Nephron (organoid): ENCODE results near the gene VPS35L.
A peak's percentile ranks its signal among the peaks of the same experiment; 100 is the strongest.

Source experiments
- H3K27ac Mint-ChIP-seq, 3 experiments: 2 replicates each; pipeline ENCODE4 v1.8.0; 2020; ENCODE audit warnings: mixed read lengths in 3 of 3, mild to moderate bottlenecking in 2 of 3, moderate library complexity in 1 of 3
- H3K27me3 Mint-ChIP-seq: 2 replicates; pipeline ENCODE4 v1.8.0; 2021; ENCODE audit warnings: low read depth, mild to moderate bottlenecking, moderate library complexity, mixed read lengths
- H3K36me3 Mint-ChIP-seq: 2 replicates; pipeline ENCODE4 v1.8.0; 2020; ENCODE audit warnings: low read depth, mixed read lengths
- H3K4me1 Mint-ChIP-seq: 2 replicates; pipeline ENCODE4 v1.8.0; 2020; ENCODE audit warnings: mixed read lengths
- H3K4me3 Mint-ChIP-seq, 3 experiments: 2 replicates each; pipeline ENCODE4 v1.8.0; 2020; ENCODE audit warnings: mild to moderate bottlenecking in 3 of 3, mixed read lengths in 3 of 3, moderate library complexity in 2 of 3
- H3K9me3 Mint-ChIP-seq: 2 replicates; pipeline ENCODE4 v1.8.0; 2020; ENCODE audit warnings: mixed read lengths
- TF ChIP-seq, protein P1 (sequence below), 3 experiments: fragments of 200-600 bp; sonication (generic); IDR thresholded peaks; one replicate each; pipeline ENCODE4 v1.5.0; 2021; ENCODE audit warnings: antibody characterized with exemption in 3 of 3; ENCODE audit not compliant: unreplicated experiment in 3 of 3

Gene VPS35L

DNA sequence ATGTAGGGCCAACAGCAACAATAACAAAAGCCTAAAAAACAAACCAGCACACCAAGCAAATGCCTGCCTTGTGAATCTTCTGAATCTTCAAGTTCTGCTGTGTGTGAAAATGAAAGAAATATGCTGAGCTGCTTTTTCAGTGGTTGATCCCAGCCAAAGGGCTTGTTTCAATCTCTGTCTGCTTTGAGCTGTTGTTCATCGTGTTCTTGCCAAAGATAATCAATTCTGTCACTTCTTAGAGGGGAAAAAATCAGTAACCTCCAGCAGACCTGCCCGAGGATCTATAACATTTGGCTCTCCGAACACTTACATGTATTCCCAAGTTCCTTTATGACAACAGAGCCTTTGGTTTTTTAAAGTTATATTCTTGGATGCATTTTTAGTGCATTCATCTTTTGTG lies 65.9 kb downstream of the VPS35L start:
- no peak overlapping the region for H3K4me3 Mint-ChIP-seq
- H3K36me3 Mint-ChIP-seq = peaks cover 47% of the 10 kb centered on the region
- H3K9me3 Mint-ChIP-seq = no peaks in the 10 kb centered on the region
- H3K27me3 Mint-ChIP-seq = no peaks in the 10 kb centered on the region
- H3K4me1 Mint-ChIP-seq = no peaks in the 10 kb centered on the region
- TF ChIP-seq, protein P1, sequence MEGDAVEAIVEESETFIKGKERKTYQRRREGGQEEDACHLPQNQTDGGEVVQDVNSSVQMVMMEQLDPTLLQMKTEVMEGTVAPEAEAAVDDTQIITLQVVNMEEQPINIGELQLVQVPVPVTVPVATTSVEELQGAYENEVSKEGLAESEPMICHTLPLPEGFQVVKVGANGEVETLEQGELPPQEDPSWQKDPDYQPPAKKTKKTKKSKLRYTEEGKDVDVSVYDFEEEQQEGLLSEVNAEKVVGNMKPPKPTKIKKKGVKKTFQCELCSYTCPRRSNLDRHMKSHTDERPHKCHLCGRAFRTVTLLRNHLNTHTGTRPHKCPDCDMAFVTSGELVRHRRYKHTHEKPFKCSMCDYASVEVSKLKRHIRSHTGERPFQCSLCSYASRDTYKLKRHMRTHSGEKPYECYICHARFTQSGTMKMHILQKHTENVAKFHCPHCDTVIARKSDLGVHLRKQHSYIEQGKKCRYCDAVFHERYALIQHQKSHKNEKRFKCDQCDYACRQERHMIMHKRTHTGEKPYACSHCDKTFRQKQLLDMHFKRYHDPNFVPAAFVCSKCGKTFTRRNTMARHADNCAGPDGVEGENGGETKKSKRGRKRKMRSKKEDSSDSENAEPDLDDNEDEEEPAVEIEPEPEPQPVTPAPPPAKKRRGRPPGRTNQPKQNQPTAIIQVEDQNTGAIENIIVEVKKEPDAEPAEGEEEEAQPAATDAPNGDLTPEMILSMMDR (IDR thresholded peaks at IDR 0.05; ENCODE audit: unreplicated experiment in 3 of 3) = no peak
- H3K27ac Mint-ChIP-seq = peak overlapping the region in 2 of 3 experiments; percentile 28 to 43

DNA sequence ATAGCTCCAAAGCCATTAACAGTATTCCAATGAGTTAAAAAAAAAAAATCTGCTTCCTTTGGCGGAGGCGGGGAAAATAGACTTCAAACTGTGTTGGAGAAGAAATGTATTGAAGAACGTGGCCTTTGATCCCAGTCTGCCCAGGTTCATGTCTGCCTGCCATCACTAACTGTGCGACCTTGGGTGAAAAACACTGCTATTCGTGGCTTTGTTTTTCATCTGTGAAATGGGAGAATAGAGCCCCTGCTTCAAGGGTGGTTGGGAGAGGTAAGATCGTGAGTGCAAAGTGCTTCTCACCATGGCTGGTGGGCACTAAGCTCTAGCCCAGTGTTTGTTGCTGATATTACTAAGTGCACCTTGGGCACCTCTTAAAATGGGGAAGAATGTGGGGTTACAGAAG lies 69.5 kb downstream of the VPS35L start:
- H3K9me3 Mint-ChIP-seq = no peaks in the 10 kb centered on the region
- H3K4me1 Mint-ChIP-seq = no peaks in the 10 kb centered on the region
- peaks cover 57% of the 10 kb centered on the region for H3K36me3 Mint-ChIP-seq
- no peak overlapping the region for H3K27ac Mint-ChIP-seq
- H3K27me3 Mint-ChIP-seq = no peaks in the 10 kb centered on the region
- TF ChIP-seq, protein P1 (IDR thresholded peaks at IDR 0.05; ENCODE audit: unreplicated experiment in 3 of 3) = no peak
- no peak overlapping the region for H3K4me3 Mint-ChIP-seq

DNA sequence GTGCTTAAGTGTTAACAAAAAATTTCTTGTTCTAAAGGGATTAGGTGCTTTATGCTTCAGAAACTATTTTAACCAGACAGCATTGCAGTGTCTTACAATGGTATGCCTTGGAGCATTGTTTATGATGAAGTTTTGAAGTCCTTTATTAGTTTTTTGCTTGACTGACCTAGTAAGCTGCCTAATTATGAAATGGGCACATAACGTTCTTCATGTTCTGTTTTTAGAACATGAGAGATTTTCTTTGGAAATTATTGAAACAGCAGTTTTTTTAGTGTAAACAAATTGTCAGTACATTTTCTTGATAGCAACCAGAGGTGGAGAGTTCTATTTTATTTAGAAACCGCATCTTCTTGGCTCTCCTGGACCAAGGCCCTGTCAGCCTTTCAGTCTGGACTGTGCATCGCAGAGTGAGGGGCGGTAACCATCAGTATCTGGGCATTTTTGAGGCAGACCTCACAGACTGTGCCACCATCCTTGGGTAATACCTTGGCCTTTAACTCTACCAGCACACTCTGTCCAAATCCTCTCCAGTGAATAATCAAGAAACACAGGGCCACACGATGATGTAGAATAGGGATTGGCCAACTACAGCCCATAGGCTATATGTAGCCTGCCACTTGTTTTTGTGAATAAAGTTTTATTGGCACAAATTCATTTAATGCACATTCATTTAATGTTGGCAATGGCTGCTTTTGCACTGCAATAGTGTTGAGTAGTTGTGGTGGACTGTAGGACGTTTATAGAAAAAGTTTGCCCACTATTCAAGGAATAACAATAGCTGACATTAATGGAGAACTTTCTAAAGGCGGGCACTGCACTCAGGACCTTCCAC lies 81.1 kb downstream of the VPS35L start:
- H3K27ac Mint-ChIP-seq = no peak overlapping the region

DNA sequence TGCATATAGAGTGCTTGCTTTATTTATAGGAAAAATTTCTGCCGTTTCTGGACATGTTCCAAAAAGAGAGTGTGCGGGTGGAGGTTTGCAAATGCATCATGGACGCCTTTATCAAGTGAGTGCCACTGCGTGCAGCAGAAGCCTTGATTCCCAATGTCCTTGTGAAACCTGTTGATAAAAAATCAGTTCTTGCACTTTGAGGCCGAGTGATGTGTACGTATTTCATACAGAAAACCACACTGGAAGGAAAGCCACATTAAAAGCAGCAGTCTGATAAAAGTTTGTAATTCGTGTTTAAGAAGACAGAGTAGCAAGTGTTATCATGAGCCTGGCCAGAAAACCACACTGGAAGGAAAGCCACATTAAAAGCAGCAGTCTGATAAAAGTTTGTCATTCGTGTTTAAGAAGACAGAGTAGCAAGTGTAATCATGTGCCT lies 84.5 kb downstream of the VPS35L start:
- H3K36me3 Mint-ChIP-seq = peaks cover 51% of the 10 kb centered on the region
- no peak overlapping the region for H3K4me3 Mint-ChIP-seq
- H3K27ac Mint-ChIP-seq = no peak overlapping the region
- no peaks in the 10 kb centered on the region for H3K9me3 Mint-ChIP-seq
- H3K27me3 Mint-ChIP-seq = no peaks in the 10 kb centered on the region
- H3K4me1 Mint-ChIP-seq = peaks cover 4% of the 10 kb centered on the region
- TF ChIP-seq, protein P1 (IDR thresholded peaks at IDR 0.05; ENCODE audit: unreplicated experiment in 3 of 3) = no peak

More for the DNA sequence above, 81.1 kb downstream of the VPS35L start:
- H3K9me3 Mint-ChIP-seq = no peaks in the 10 kb centered on the region
- H3K27me3 Mint-ChIP-seq = no peaks in the 10 kb centered on the region
- no peak overlapping the region for H3K4me3 Mint-ChIP-seq
- no peaks in the 10 kb centered on the region for H3K4me1 Mint-ChIP-seq
- H3K36me3 Mint-ChIP-seq = peaks cover 53% of the 10 kb centered on the region
- TF ChIP-seq, protein P1 (IDR thresholded peaks at IDR 0.05; ENCODE audit: unreplicated experiment in 3 of 3) = no peak

DNA sequence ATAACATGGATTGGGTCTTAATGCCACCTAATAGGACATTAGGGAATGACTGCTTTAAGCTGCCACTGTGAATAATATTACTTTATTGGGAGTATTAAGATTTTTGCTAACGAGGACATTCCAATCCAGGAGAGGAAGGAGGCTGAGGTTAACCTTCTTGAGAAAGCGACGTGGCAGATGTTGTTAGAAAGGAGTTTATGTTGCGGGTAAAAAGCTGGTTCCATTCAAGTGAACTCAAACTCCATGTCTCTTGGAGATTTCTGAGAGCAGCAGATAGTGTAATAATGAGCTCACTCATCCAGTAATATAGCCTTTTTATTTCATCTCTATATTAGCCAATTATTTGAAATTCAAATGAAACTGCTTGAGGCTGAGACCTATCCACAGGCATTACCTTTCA lies 87.0 kb downstream of the VPS35L start:
- H3K27ac Mint-ChIP-seq = no peak overlapping the region
- H3K9me3 Mint-ChIP-seq = no peaks in the 10 kb centered on the region
- H3K4me1 Mint-ChIP-seq = peaks cover 11% of the 10 kb centered on the region
- no peak overlapping the region for H3K4me3 Mint-ChIP-seq
- TF ChIP-seq, protein P1 (IDR thresholded peaks at IDR 0.05; ENCODE audit: unreplicated experiment in 3 of 3) = no peak
- peaks cover 49% of the 10 kb centered on the region for H3K36me3 Mint-ChIP-seq
- no peaks in the 10 kb centered on the region for H3K27me3 Mint-ChIP-seq

DNA sequence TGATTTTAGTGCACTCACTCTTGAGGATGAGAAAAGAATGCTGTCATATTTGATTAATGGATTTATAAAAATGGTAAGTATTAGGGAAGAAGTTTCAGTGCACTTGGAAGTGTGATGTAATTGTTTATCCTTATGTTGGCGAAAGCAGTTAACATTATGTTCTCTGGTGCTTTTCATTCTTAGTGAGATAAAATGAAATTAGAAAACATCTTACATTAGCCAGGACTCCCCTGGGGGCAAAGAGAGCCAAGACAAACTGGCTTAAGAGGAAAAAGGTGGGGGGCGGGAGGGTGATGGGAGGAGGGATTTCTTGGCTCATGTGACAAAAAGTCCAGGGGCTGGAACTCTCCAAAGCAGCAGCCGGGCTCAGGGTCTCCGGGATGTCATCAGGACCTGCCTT lies 89.4 kb downstream of the VPS35L start:
- TF ChIP-seq, protein P1 (IDR thresholded peaks at IDR 0.05; ENCODE audit: unreplicated experiment in 3 of 3) = no peak
- H3K4me1 Mint-ChIP-seq = peaks cover 11% of the 10 kb centered on the region
- H3K36me3 Mint-ChIP-seq = peaks cover 37% of the 10 kb centered on the region
- no peak overlapping the region for H3K4me3 Mint-ChIP-seq
- H3K27ac Mint-ChIP-seq = peak overlapping the region in 1 of 3 experiments; percentile 53
- H3K9me3 Mint-ChIP-seq = no peaks in the 10 kb centered on the region
- H3K27me3 Mint-ChIP-seq = no peaks in the 10 kb centered on the region
